Hepatic stellate cell (primary cell): ENCODE results near the gene MEIS2.

Experiments used
- DNase-seq: peaks from one replicate; pipeline ENCODE4 v3.0.0; 2011; ENCODE audit warnings: low spot score

Gene MEIS2

DNA sequence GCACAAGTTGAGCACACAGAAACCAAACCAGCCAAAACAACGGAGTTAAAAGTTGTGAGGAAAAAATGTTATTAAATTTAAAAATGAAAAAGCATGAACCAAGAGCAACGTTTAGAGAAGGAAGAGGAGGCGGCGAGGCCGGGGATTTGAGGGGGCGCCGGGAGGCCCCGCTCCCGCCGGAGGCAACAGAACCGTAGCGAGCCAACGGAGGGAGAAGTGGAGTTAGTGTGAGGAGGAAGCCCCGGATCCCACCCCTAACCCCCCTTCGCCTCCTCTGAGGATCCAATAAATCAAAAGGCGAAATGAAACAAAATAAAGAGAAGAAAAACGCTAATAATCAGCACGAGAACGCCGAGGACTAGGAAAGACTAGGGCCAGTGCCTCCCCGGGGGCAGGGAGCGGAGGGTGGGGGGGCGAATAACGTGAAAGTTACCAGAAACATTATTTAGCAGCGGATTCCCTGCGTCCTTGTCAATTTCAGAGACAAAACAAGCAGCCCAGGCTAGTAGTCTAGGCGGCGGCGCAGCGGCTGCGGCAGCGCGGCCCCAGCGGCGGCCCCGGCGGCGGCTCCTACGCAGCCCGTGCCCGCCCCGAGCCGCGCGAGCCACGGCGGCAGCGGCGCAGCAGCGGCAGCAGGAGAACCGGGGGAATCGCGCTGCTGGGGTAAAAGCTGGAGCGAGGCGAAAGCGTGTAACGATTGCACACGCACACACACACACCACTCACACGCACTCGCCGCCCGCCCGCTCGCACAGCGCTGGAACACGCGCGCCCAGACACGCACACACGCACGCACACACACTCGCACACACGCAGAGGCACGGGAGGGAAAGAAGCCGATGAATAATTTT is 1.7 kb downstream of the MEIS2 start:
- DNase-seq, result peak; percentile 70

DNA sequence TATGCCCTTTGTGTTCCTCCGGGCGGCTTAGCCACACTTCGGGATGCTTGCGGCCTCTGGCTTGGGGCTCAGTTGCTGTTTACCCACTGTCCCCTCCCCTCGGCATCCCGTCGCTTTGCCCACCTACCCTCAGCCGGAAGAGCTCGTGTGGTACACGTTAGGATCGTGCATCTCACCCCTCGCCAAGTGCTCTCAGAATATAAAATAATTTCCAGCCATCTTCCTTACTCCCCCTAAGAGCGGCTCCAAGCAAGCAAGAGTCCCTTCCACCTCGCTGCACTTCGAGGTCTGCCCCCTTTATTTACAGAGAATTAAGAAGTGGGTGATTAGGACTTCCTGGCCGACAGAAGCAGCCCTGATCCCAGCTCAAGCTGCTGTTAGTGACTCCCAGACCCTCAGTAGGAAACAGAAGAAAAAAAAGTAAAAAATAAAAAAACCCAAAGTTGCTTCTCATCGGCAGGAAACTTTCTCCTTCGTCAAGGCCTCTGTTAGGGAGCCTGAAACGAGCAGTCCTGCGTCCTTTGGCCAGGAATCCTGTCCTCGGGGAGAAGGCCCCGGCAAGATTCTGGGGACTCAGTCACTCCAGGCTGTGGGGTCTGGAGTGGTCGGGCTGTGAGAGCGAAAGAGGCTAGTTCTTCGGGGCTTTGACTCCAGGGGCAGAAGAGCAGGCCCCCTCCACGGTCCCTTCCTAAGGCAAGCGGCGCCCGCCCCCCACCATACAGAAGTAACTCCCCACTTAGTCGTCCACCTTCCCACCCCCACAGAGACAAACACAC is 3.0 kb downstream of the MEIS2 start:
- DNase-seq, result peak; percentile 40

DNA sequence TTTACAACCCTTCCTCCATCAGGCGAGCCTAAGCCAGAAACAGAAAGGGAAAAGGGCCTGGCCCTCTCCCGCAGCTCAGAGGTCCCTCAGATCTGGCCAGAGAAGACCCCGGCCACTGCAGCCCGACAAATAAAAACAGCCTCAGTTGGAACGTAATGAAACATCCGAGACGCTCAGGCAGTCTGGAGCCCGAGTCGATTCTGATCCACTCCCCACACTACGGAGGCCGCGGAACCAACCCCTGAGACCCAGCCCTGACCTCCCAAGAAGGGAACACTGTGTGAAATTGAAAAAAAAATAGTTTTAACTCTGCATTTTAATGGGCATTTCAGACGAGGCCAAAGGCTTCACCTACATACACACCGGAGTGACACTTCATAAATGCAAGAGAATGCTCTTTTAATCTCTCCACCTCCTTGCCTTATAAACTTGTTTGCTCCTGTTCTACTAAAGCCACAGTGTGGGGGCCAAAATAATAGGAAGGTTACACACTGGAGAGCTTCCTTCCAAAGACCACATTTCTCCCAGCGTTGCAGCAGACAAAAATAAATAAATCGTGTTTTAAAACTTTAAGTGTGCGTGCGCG is 3.7 kb downstream of the MEIS2 start:
- DNase-seq, result no peak

DNA sequence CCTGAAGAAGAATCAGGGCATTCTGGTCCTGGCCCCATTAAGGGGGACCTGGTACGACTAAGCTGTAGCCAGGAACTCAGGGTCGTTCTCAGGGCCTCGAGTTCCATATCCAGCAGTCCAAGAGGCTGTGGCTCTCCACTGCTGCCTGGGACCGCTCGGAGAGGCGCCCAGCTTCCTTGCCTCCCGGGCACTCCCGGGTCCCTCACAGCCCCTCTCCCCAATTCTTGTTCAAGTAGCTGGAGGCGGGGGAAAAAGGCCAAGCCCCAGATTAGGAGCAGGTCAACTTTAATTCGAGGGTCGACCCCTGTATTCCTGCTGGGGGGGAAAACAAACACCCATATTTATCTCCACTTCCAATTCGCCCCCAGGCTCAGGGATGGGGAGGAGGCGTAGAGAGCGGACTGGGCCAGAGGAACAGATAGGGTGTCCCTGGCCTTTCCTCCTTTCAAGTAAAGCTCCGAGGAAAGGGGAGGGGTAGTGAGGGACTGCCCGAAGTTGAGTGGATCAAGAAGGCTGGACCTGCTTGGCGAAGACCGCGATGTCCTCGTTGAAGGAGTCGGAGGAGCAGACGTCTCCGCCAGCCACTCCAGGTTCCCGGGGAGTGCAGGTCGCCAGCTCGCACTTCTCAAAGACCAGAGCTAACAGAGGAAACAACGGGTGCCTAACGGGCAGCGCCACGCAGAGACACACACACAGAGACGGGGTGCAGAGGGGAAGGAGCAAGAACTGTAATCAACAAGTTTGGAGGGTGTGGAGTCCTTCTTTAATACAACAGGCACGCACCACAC is 4.4 kb downstream of the MEIS2 start:
- DNase-seq, result no peak

DNA sequence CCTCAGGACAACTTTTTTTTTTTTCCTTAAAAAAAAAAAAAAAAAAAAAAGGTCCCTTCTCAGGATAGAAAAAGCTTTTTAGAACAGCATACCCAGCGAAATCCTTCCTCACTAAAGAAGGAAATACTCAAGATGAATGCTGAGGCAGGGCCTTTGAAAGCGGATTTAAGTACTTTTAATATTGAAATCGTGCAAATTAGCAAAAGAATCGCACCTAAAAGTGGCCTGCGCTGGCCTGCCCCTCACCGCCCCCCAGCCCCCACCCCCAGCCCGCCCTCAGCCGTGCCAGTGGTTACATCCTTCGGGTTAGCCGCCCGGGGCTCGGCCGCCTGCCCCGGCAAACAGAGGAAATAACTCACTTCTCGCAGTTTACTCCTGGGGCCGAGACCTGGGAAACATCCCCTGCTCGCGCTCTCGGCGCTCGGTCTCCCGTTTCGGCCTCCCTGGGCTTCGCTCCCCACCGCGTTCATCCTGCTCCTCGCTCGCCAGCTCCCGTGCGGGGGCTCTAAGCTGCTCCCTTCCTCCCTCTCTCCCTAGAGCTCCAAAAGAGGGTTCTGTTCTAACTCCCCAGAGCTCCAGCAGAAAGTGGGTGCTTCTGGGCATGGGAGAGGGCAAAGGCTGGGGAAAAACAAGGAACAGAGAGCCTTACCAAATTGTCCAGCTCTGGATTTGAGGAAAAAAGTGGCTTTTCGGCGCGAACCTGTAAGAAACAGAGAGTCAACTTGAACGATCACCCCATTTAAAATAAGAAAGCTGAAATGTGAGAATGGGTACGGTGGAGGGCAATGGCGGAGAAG is 5.2 kb downstream of the MEIS2 start:
- DNase-seq, result no peak

DNA sequence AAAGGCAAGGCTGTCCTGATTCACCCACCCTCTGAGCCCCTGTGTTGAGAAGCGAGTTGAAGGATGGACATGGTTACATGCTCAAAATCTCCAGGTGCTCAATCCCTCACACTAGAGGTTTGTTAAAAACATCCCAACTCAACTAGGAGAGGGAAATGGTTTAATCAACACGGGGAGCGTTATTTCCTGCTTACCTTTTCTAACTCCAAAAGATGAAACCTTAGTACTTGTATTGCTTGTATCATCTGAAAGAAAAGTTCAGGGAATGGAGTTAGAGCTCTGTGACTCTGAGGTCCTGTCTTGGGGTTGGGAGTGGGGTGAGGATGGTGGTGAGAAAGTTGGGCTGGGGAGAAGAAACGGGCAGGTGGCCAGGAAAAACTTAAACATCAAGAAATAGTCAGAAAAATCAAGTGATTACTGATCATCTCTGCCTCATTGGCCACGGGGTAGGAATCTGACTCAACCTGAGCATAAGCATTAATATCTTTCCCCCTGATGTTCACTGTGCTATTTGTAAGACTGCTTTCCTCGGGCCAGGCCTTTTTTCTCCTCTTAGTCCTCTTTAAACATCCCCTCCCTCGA is 5.9 kb downstream of the MEIS2 start:
- no peak for DNase-seq

DNA sequence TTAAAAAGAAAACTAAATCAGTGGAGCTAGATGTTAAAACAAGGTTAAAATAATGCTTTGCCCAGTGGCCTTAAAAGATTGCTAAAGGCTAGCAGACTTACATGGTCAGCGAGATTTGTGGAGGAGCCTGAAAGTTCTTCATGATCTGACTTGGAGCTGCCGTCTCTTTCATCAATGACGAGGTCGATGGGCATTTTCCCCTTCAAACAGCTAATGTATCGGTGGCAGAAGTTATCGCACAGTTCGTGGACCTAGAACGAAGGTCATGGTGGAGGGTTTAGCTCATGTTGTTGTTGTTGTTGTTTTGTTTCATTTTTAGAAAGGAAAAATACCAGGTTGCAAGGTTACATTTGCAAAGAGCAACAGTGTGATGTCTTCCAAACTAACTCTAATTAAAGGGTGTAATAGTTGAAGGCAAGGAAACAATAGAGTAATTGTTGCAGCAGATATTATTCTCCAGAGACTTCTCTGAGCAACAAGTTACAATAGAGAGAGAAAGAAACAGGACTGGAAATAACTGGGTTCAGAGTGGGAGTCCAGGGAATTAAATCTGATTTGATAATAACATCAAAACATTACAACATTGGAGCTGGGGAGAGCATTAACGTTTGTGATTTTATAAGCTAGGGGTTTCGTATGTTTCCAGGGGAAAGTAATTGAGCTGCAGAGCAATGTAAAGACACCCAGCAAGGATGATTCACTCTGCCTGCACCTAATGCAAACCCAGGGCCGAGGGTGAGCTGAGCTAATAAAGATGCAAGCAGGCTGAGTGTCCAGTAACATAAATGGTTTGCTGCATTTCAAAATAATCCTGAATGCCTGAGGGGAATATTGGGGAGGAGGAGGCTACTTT is 6.6 kb downstream of the MEIS2 start:
- DNase-seq, result no peak

DNA sequence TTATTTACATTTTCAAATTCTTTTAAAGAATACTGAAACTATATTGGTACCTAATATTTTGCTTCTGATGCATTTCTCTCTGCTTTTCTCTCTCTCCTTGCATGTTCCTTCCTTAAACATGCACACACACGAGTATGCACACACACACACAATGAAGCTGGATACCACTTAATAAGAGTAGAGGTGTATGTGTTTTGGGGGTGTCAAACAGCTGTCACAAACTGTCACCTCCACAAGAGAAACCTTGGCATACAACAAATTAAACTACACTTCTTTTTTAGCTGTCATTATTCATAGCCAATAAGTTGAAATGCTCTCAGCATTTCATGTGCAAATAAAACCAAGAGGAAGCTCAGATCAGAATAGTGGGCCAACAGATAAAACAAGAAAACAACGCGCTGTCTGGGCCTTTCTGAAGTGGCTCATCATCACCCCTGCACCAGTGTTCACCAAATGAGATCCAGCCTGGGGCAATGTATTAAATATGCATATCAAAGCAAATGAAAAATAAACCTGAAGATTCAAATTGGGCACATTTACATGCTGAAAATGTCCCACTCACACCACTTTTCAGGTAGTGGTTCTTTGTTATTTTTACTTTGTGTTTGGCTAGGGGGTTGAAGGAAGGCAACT is 9.7 kb downstream of the MEIS2 start:
- DNase-seq, result no peak

DNA sequence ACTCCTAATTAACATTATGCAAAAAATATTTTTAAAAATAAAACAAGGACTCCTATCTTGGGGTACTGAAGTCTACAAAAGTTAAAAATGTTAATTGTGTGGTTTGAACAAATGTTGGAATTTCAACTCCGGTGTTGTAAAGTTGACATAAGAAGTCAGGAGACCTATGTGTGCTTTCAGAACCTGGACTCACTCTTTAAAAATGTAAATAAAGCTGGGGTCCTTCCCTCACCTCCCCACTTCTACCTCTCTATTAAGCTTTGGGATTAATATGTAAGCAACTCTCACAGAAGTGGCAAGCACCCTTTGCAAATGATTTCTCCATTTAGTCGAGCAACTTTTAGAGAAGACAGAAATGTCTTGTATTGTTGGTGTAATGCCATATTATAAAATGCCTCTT is 11.9 kb downstream of the MEIS2 start:
- DNase-seq, result no peak

DNA sequence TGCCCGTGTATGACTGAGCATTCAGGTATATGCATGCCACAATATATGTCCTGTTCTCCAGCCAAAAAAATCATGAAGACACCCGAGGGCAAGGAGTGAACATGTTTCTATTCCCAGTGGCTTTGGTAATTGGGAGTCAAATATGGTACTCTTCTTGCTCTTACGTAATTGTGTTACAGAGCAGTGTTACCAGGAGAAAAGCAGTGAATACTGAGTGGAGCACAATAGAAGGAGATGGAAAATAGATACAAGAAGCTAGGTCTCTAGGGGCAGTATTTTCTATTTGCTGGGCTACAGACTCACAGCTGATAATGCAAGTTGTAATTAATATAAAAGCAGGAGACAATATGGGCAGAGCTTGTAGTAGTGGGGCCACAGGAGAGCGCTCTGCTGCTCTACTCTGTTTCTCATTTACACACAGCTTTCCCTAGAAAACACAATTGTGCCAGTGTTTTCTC is 13.2 kb downstream of the MEIS2 start:
- no peak for DNase-seq

DNA sequence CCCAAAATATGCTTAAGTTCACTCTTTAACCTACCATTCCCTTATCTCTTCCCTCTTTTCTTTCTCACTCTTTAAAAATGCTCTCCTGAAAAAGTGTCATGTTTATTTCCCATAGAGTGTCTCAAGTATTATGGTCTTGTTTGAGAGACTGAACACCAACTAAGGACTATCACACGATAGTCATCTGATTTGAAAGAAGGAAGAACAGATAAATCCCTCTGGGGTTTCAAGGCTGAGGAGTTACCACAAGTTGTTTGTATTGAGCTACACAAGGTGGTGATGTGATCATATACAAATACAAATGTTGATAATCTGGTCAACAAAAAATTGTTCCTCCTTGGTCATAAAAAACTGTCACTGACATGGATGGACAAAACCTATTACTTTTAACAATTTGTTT is 13.8 kb downstream of the MEIS2 start:
- no peak for DNase-seq

DNA sequence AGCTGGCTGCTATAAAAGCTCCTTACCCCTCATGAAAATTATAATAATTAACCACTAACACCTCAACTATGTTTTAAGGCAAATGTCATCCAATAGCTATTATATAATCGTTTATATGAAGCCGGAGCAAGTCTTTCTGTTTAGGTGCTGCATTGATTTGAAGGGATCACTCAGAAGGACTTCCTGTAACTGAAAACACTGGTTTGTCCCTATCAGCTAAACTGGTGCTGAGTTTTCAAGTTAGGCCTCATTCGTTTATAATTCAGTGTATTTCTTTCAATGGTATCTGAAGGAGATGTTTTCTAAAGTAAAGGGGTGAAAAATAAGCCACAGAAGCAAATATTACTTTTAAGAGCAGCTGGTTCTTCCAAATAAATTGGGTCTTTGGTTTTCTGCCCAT is 14.2 kb downstream of the MEIS2 start:
- no peak for DNase-seq

DNA sequence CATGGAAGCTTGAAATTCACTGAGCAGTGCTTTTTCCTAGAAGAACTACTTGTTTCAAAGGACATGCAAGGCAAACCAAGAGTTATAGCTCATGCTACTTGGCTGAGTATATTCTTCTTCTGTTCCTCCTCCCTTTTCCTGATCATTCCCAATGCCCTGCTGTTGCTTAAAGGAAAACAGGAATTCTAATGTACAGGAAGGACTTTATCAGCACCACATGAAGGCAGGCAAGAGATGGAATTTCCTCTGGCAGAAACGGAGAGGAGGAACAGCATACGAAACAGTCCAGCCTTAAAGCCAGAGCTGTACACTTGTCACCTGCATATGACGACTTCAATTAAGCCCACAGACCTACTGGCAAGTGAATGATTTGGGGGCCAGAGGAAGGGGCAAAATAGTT is 15.7 kb downstream of the MEIS2 start:
- DNase-seq, result no peak

DNA sequence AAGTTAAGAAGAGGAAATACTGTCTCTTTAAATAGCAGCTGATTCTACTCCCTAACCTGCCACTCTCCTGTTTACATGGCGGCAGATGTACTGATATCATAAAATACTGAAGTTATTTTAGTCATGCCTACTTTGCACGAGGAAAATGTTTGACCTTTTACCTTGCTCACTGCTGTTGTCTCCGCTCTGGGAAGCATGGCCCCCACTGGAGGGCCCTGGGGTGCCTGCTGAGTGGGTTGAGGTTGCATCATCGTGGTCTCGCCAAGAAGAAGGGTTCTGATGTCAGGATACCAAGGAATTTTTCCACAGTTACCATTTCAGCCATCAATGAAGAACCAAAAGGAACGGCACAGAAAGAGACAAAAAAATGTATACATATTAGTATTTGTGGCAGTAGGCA is 16.7 kb downstream of the MEIS2 start:
- no peak for DNase-seq

DNA sequence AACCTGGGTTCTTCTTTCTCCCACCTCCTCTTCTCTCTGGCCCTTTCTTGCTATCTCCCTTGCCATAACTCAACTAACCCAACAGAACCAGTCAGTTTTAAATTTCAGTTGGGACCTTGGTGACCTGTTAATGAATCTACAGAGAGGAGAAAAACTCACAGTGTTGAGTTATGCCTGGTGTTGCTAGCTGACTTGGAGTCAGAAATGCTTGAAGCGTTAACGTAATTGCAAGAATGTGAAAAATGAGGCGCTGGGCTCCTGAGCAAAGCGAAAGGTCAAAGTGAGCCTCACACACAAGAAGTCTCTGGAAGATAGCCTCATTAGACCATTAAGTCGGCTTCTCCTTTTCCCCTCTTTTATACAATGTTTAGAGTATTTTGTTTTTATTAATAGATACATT is 18.4 kb downstream of the MEIS2 start:
- no peak for DNase-seq

DNA sequence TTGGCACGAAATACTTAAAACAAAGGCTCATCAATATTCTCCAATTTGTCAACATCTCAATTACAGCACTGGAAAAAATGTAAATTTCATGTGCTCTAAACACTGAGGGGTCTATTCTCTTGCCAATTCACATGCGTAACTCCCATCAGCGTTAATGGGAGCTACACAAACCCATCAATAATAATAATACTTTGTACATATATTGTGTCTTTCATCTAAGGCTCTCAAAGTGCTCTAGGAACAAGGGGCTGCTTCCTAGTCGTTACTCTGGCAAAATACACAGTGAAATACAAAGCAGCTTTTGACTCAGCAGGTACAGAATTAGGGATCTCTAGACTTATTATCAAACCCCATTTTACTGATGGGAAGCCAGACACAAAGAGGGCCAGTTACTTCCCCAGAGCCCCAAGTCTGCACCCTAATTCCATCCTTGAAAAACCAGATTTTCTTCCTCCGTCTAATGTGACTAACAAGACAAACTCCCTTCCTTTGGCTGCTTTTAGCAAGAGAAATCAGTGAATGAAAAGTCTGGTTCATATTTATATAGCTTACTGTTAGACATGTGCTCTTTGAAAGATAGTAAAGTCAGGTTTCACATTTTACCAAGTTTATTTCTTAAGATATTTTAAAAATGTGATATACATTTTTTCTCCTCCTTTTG is 20.0 kb downstream of the MEIS2 start:
- no peak for DNase-seq

DNA sequence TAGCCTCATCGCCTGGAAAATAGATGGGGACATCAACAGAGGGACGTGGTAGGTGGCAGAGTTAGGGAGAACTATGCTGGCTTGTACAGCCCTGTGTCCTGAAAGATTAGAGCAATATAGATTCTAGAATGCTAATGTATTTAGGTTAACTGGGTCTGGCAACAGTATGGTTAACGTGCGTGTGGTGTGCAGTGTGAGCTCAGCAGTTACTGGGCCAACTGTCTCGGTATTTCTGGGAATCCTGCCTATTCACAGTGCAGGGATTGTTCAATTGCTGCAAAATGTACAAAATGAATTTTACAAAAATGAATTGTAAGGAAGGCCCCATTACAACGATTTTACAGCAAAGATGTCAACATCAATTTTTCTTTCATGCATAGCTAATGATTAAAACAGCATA is 20.6 kb downstream of the MEIS2 start:
- DNase-seq, result no peak

DNA sequence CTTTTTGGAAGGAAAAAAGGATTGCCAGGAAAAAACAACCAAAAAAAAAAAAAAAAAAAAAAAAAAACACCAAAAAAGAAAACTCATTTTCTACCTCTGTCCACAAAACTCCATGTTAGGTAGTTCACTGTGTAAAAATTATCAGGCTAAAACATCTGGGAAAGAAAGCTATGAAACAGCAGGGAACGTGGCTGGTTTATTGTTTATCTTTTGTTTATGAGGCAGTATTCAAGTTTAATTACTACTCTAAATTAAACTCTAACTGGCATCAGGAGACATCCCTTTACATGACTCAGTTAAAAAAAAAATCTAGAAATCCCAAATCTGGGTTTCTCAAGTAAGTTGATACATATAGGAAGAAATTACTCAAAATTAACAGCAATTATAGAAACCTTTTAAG is 21.8 kb downstream of the MEIS2 start:
- DNase-seq, result no peak
